ENCODE data around the gene SCN9A.

Gene SCN9A

DNA sequence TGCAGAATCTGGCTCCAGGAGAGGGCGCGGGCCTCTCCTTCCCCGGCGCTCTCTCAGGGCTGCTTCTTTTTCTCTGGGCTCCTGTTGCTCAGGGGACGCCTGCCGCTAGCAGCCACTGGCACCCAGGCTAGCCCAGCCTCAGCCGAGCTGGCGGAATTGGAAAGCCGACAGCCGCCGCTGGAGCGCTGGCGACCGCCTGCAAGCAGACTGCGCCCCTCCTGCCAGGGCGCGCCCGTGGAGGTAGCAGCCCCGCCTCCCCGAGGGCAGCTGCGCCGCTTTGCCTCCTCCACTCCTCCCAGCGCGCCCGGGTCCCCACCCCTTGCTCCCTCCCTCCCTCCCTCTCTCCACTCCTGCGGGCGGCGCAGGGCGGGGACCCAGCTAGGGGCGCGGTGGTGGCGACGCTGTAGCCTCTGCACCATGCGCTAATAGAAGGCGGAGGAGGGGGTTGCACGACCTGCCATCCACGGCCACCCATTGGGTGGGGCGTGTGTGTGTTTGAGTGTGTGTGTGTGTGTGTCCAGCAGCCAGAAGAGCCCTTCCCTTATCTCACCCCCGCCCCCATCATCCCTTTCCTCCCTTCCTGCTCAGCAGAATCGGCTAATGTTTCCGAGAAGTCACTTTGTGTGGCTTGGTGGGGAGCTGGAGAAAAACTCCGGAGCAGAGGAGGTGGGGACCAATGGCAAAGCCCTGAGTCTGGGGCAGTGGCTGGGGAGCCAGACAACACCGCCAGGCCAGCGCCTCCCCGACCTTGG, at the start of gene SCN9A:
Gene SCN9A (minus strand): TSS at position 209 of the 752 bp plus-strand sequence. CDS start 64,188 bp downstream, outside the sequence.
- no peak for TF ChIP-seq ZFX (IDR thresholded peaks at IDR 0.05; ENCODE audit: borderline replicate concordance)
- TF ChIP-seq, protein P1, sequence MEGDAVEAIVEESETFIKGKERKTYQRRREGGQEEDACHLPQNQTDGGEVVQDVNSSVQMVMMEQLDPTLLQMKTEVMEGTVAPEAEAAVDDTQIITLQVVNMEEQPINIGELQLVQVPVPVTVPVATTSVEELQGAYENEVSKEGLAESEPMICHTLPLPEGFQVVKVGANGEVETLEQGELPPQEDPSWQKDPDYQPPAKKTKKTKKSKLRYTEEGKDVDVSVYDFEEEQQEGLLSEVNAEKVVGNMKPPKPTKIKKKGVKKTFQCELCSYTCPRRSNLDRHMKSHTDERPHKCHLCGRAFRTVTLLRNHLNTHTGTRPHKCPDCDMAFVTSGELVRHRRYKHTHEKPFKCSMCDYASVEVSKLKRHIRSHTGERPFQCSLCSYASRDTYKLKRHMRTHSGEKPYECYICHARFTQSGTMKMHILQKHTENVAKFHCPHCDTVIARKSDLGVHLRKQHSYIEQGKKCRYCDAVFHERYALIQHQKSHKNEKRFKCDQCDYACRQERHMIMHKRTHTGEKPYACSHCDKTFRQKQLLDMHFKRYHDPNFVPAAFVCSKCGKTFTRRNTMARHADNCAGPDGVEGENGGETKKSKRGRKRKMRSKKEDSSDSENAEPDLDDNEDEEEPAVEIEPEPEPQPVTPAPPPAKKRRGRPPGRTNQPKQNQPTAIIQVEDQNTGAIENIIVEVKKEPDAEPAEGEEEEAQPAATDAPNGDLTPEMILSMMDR (IDR thresholded peaks at IDR 0.05), result peak; percentile 19; the same call in 1 of the 2 replicates
- H3K27ac ChIP-seq, result peak within 1 kb of the TSS; percentile 41

DNA sequence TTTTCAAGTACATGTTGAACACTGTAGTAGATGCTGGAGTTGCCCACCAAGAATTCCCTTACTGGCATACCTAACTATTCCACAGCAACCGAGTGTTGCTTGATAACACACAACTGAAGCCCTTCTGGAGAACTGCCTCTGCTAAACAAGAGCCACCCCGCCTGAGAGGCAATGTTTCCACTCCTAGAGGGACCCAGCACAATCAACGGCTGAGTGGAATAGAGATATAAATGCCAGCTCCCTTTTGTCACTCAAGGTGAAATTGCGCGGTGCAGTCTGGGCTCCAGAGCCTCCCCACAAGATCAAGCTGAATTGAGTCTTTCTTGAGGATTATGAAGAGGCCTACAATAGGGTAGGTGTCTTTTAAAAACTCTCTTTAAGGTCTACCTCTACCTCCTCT, 49.1 kb upstream of the SCN9A start:
- no peak overlapping the region for H3K27ac ChIP-seq
- TF ChIP-seq ZFX (IDR thresholded peaks at IDR 0.05; ENCODE audit: borderline replicate concordance), result no peak
- TF ChIP-seq, protein P1 (IDR thresholded peaks at IDR 0.05), result no peak

DNA sequence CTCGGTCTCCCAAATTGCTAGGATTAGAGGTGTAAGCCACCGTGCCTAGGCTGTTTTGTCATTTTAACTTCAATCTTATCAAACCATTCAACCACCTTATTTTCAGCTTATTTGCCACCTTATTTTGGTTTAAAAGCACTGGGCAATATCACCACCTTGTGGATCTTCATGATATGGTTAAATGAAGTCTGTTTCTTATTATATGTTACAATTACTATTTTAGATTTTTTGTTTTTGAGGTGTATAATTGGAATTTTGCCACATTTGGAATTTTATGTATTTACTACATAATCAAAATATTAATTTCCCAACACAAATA, 43.8 kb upstream of the SCN9A start:
- no peak for TF ChIP-seq ZFX (IDR thresholded peaks at IDR 0.05; ENCODE audit: borderline replicate concordance)
- TF ChIP-seq, protein P1 (IDR thresholded peaks at IDR 0.05), result peak; percentile 42
- H3K27ac ChIP-seq, result no peak overlapping the region

DNA sequence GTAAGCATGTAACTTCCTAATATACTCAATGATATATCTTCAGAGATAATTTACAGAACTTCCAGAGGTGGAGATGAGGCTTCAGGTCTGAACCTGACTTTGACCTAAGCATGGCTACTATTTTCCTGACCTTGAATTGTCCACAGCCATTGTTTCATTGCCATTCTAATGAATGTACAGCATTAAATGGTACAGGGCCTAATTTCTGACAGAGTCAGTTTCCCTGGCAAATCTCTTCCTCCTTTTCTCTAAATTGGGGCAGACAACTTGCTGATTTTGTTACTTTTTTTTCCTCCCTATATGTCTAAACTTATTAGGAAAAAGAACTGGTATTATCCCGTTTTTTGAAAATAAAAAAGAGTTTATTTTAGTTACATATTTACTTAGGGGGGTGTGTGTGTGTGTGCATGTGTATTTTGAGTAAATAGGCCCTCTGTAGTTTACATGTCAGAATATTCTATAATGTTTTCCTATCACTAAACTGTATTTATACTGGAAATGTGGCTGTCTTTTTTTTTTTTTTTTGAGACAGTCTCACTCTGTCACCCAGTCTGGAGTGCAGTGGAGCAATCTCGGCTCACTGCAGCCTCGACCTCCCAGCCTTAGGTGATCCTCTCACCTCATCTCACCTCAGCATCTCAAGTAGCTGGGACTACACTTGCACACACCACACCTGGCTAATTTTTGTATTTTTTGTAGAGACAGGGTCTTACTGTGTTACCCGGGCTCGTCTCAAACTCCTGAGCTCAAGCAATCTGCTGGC, 43.3 kb upstream of the SCN9A start:
- TF ChIP-seq ZFX (IDR thresholded peaks at IDR 0.05; ENCODE audit: borderline replicate concordance), result no peak
- TF ChIP-seq, protein P1 (IDR thresholded peaks at IDR 0.05), result no peak
- H3K27ac ChIP-seq, result no peak overlapping the region

DNA sequence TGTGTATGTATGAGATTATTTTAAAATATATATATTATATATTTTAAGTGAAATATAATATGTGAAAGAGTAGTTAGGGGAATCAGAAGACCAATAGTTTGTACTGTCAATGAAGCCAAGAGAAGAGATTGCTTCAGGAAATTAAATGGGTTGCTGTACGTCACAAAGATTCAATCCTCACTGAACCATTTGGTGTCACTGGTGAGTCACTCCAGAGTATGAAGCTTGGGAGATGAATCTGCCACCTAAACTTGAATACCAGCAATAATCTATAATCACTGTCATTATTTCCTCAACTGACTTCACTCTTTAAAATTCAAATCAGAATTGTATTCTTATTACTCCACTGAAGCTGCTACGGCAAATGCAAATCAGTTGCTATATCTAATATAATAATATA, 41.9 kb upstream of the SCN9A start:
- no peak overlapping the region for H3K27ac ChIP-seq
- TF ChIP-seq, protein P1 (IDR thresholded peaks at IDR 0.05), result no peak; the same call in 1 of the 2 replicates
- TF ChIP-seq ZFX (IDR thresholded peaks at IDR 0.05; ENCODE audit: borderline replicate concordance), result no peak

DNA sequence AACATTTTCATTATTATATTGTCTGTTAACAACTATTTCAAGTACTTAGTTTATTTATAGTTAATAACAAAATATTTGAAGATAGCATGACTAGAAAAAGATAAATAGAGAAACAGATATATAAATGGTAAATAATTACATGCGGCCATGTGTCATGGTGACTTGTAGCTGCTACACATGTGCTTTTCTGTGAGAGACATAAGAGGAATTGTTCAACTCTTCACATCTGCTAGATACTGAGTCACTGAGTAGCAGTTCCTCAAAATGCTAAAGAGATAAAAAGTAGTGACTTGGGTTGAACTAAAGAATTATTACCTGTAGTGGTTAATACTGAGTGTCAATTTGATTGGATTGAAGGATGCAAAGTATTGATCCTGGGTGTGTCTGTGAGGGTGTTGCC, 37.5 kb upstream of the SCN9A start:
- no peak overlapping the region for H3K27ac ChIP-seq
- TF ChIP-seq ZFX (IDR thresholded peaks at IDR 0.05; ENCODE audit: borderline replicate concordance), result no peak
- TF ChIP-seq, protein P1 (IDR thresholded peaks at IDR 0.05), result no peak

Measured in 22Rv1 (cell line).